ENCODE data around the gene LRRC45.

The LRRC45 gene

DNA sequence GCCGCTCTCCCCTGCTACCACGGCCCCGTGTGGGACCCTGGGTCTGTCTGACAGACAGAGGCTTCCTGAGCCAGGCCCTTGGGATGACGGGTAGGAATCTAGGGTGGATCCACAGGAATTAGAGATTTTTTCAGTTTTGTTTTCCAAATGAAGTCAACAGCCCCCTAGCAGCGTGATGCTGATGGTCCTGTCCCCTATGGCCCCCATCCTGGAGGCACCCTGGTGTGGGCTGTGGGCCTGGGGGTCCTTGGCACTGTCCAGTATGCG lies 15.9 kb upstream of the LRRC45 start:
- DNase-seq (ENCODE audit: low read depth, low spot score), result no peak

- DNase-seq (ENCODE audit: low read depth, low spot score), result no peak
Observed at GRCh38 chr17:82007495-82008257, 15.4 kb upstream of the LRRC45 start.

DNA sequence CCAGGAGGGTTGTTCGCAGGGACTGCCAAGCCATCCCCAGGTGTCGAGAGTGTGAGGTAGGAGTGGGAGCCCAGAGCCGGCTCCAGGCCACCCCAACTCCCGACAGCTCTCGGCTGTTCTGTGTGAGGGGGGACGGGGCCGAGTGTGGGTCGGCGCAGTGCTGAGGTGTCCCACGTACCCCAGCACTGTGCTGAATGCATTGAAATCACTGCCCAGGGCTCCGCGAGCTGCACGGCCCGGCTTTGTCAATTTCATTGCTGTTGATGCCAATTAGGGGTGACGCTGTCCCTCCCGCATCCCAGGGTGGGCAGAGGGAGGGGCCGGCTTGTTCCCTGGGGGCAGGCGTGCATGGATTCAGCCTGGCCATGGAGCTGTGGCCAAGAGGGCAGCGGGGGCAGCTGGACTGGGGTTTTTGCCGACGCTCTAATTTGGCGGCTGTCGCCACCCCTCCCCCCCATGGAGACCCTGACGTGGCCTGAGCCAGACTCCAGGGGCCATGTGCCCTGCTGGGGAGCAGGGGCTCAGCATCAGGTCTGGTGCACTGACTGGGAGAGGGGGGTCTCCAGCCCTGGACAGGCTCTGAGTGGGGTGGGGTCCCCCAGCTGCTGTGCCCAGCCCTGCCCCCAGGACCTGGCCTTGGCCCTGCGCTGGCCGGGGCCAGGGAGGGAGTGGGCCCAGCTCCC lies 14.7 kb upstream of the LRRC45 start:
- DNase-seq (ENCODE audit: low read depth, low spot score), result no peak

DNA sequence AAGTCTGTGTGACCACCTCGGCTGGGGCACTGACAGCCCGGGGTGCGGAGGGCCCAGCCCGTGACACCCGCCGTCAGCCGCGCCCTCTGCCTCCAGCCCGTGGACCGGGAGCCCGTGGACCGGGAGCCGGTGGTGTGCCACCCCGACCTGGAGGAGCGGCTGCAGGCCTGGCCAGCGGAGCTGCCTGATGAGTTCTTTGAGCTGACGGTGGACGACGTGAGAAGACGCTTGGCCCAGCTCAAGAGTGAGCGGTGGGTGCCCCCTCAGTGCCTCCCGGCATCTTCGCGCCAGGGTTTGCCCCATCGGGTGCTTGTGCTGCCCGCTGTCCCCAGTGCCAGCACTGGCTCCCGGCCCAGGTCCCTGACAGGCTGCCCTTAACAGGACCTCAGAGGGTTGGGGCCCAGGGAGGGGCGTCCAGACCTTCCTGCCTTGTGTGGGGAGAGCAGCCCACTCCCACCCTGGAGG lies 14.1 kb upstream of the LRRC45 start:
- DNase-seq (ENCODE audit: low read depth, low spot score), result no peak

DNA sequence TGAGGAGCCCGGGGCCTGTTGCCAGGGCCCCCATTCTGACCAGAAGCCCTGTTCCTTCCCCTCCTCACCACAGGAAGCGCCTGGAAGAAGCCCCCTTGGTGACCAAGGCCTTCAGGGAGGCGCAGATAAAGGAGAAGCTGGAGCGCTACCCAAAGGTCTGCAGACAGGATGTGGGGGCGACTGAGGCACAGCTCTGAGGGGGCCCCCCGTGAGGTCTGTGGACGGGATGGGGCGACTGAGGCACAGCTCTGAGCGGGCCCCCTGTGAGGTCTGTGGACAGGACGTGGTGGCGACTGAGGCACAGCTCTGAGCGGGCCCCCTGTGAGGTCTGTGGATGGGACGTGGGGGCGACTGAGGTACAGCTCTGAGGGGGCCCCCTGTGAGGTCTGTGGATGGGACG lies 13.7 kb upstream of the LRRC45 start:
- no peak for DNase-seq (ENCODE audit: low read depth, low spot score)

GRCh38 chr17:82010575-82011525 lies 12.3 kb upstream of the LRRC45 start:
- no peak for DNase-seq (ENCODE audit: low read depth, low spot score)

GRCh38 chr17:82011617-82012187 lies 11.4 kb upstream of the LRRC45 start:
- DNase-seq (ENCODE audit: low read depth, low spot score), result no peak

- no peak for DNase-seq (ENCODE audit: low read depth, low spot score)
Observed at GRCh38 chr17:82012261-82012639, 10.9 kb upstream of the LRRC45 start.

- DNase-seq (ENCODE audit: low read depth, low spot score), result no peak
Observed at GRCh38 chr17:82012640-82013295, 10.3 kb upstream of the LRRC45 start.

- no peak for DNase-seq (ENCODE audit: low read depth, low spot score)
Observed at GRCh38 chr17:82013341-82013740, 9.8 kb upstream of the LRRC45 start.

DNA sequence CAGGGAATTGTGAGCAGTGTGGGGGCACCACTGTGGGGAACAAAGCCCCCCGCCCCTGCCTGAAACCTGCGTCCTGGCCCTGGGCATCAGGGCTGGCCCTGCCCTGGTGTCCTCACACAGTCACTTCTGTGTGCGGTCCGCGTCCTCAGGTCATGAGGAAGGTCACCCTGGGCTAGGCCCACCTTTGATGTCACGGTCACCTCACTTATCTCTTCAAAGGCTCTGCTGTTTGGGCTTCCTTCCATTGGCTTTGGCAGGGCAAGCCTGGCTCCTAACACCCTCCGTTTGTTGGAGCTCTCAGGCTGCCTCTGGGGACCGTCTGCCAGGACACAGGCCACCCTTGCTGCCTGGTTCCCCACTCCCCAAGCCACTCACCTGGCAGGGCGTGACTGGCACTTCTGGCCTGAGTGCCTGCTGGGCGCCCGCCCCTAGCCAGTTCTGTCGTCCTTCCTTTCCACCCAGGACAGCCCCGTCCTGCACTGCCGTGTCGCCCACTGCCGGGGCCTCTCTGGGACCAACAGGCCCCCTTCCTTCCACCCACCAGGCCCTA lies 9.3 kb upstream of the LRRC45 start:
- DNase-seq (ENCODE audit: low read depth, low spot score), result no peak

GRCh38 chr17:82014432-82014831 lies 8.7 kb upstream of the LRRC45 start:
- DNase-seq (ENCODE audit: low read depth, low spot score), result no peak

DNA sequence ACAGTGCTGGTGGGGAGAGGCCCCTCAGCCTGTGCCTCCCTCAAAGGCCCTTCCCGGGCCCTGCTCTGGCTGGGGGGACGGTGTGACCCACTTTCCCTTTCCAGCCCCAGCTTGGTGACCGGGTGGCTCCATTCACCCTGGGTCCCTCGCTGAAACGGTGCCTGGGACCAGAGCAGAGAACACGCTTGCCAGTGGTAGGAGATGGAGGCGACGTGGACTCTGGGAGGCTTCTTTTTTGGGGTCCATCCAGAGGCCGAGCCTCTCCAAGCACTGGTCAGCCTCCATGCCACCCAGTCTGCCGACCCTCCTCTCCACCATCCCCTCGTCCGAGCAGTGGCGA lies 8.2 kb upstream of the LRRC45 start:
- no peak for DNase-seq (ENCODE audit: low read depth, low spot score)

DNA sequence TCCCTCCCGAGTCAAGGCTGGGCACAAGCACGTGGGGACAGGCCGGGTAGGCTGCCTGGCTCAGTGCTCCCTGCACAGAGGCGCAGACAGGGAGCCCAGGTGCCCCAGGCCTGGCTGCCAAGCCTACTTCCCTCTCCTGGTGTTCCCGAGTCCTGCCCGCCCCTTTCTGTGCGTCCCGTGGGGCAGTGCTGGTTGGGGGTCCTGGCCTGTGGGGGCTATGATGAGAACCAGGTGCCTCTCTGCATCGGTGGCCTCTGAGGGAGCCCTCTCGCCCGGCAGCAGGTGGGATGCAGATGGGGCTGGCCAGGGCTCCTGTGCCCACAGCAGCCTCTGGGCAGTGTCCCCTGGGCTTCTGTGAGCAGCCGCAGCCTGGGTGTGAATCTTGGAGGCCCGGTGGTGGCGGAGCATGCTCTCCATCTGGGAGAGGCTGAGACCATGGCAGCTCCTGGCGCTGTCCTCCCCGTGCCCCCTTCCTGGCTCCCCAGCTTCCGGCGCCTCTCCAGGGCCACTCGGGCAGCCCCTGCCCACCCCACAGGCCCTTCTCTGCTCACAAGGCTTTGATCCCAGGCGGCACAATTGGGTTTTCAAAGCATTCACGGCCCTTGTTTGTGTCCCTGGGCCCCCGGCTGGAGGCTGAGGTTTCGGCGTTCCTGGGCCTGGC lies 7.7 kb upstream of the LRRC45 start:
- DNase-seq (ENCODE audit: low read depth, low spot score), result no peak

DNA sequence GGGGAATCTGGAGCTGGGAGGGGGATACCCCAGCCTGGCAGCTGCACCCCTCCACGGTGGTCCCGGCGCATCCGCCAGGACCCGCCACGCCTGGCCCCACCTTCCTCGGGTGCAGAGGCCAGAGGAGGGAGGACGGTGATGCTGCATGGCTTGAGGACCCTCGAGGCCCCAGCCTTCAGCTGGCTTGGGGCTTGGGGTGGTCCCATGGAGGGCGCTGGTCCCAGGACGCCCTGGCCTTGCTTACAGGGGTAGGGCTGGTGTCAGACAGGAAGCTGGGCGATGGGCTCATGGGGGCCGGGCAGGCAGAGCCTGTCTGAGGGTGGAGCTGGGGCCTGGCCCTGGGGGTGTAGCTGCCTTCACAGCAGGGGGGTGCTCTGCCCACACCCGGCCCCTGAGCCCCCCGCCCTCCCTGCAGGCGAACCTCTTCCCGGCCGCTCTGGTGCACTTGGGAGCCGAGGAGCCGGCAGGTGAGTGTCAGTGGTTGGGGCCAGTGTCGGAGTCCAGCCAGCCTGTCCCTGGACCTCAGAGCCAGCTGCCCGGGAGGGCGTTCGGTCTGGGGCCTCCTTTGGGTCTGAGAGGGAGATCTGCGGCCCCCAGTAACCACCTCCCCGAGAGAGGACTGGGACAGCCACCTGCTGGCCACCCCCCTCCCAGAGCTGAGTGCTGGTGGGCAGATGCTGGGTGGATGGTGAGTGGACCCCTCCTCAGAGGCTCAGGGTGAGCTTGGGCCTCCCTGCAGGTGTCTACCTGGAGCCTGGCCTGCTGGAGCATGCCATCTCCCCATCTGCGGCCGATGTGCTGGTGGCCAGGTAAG lies 6.8 kb upstream of the LRRC45 start:
- DNase-seq (ENCODE audit: low read depth, low spot score), result no peak

GRCh38 chr17:82016875-82017459 lies 6.1 kb upstream of the LRRC45 start:
- no peak for DNase-seq (ENCODE audit: low read depth, low spot score)

- no peak for DNase-seq (ENCODE audit: low read depth, low spot score)
Observed at GRCh38 chr17:82017612-82018151, 5.4 kb upstream of the LRRC45 start.

DNA sequence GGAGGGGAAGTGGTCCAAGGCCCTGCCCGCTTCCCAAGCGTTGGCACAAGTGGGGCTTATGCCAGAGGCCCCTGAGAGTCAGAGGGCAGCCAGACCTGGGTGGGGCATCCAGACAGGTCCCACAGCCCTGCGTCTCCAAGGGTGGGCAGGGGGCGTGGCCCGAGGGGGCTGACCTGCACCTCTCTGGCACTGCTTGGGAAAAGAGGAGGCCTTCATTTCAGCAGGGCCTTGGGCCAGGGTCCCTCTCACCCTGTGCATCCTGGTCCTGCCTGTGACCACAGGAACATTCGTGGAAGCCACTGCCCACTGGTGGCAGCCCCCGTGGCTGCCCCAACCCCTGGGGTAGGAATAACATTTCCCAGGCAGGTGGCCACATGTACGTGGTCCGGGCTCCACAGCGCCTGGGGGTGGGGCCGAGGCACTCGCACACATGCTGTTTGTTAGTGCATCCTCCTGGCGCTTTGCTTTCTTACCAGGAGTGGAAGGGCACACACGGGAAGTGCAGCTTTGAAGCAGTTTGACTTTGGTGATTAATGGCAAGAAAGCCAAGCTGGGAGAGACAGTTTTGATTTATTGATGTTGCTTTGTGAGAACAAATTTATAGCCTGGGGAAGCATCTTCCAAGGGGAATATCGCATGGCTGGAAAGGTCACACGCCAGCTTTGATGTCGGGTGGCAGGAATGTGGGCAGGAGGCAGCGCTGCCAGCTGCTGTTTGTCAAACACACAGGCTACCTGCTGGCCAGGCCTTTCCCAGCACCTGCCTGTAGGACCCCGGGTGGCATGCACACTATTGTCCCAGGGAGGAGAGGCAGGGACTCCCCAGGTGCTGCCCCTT lies 4.7 kb upstream of the LRRC45 start:
- DNase-seq (ENCODE audit: low read depth, low spot score), result no peak

All from activated CD4-positive, CD25-positive, alpha-beta regulatory T cell treated with anti-CD3 and anti-CD28 coated beads, Interleukin-2, amount 50 U/mL, for 16 hours (primary cell).